A673 (cell line): ENCODE data around the gene KIRREL3. TPM values are rescaled to one million over a fixed set of nuclear protein-coding genes. Genes with fewer than 3 reads are reported as not detected.
"Not testable (repeated sequence)": the region's sequence is repeated elsewhere in the genome, so short reads cannot be mapped to it uniquely, and the experiment has no call there.

Experiments
- BruUV-seq: library from RNA; stranded (reverse); fragments of 400-500 nt; replicated peaks from 2 replicates; lab custom pipeline; 2021; lab: Mats Ljungman, UMichigan
- CTCF ChIA-PET: fragments of 300-600 bp; sonication (Branson Sonifier 250); formaldehyde crosslinking; loops from one replicate; lab custom pipeline; 2022; ENCODE audit warnings: antibody characterized with exemption; lab: Charles Lee
- POLR2A ChIA-PET: fragments of 300-600 bp; sonication (Branson Sonifier 250); formaldehyde crosslinking; loops from one replicate; lab custom pipeline; 2022; ENCODE audit warnings: antibody characterized with exemption; ENCODE audit not compliant: low non-redundant PET; lab: Charles Lee
- DNase-seq: peaks from one replicate; pipeline ENCODE4 v3.0.0-alpha.2; 2015; ENCODE audit warnings: low spot score
- H3K27ac ChIP-seq: fragments of 200-600 bp; sonication (generic); 2 replicates; pipeline ENCODE4 v1.5.1; 2016; ENCODE audit warnings: mixed run types, low read depth, mild to moderate bottlenecking, mixed read lengths, antibody characterized with exemption, low read length; ENCODE audit not compliant: poor library complexity, severe bottlenecking
- H3K27me3 ChIP-seq: fragments of 200-600 bp; sonication (generic); replicated peaks from 2 replicates; pipeline ENCODE4 v1.6.1; 2017; ENCODE audit warnings: mixed run types, low read depth, mild to moderate bottlenecking, mixed read lengths, antibody characterized with exemption, low read length; ENCODE audit not compliant: insufficient read depth, poor library complexity
- H3K36me3 ChIP-seq: fragments of 200-600 bp; sonication (generic); 2 replicates; pipeline ENCODE4 v1.6.1; 2016; ENCODE audit warnings: mixed run types, mild to moderate bottlenecking, mixed read lengths, antibody characterized with exemption, low read length; ENCODE audit not compliant: insufficient read depth, poor library complexity, severe bottlenecking
- H3K4me1 ChIP-seq: fragments of 200-600 bp; sonication (generic); 2 replicates; pipeline ENCODE4 v1.6.1; 2017; ENCODE audit warnings: mixed run types, mild to moderate bottlenecking, mixed read lengths, antibody characterized with exemption, low read length; ENCODE audit not compliant: insufficient read depth, poor library complexity, severe bottlenecking
- H3K4me3 ChIP-seq: fragments of 200-600 bp; sonication (generic); 2 replicates; pipeline ENCODE4 v1.5.1; 2016; ENCODE audit warnings: low read depth, mixed run types, mild to moderate bottlenecking, mixed read lengths, low read length; ENCODE audit not compliant: poor library complexity, severe bottlenecking
- H3K9me3 ChIP-seq: fragments of 200-600 bp; sonication (generic); 2 replicates; pipeline ENCODE4 v1.6.1; 2016; ENCODE audit warnings: mixed run types, low read depth, mild to moderate bottlenecking, mixed read lengths, antibody characterized with exemption, low read length; ENCODE audit not compliant: poor library complexity, severe bottlenecking
- EZH2 ChIP-seq: fragments of 200-600 bp; sonication (generic); IDR thresholded peaks from 2 replicates; pipeline ENCODE4 v1.6.1; 2017; ENCODE audit warnings: borderline replicate concordance, low read depth, mild to moderate bottlenecking, mixed read lengths, antibody characterized with exemption, low read length; ENCODE audit not compliant: poor library complexity, severe bottlenecking
- intact Hi-C: fragments of 100-400 bp; cut with micrococcal nuclease; formaldehyde crosslinking; loops from one replicate; pipeline ENCODE4 v1.10.0; 2022; ENCODE audit not compliant: unreplicated experiment
- total RNA-seq: library from RNA; stranded (reverse); gene quantifications from 2 replicates; pipeline ENCODE4 v1.2.3, GENCODE V29; 2021
- TF ChIP-seq, protein P1 (sequence below): fragments of 300-800, 200-600 bp; sonication (generic); conservative IDR thresholded peaks from 2 replicates; pipeline ENCODE4 v1.5.1; 2017; ENCODE audit warnings: low read depth, mild to moderate bottlenecking, antibody characterized with exemption, low read length, moderate library complexity, mixed read lengths

Gene KIRREL3
- total RNA-seq, 1 experiment from 2014 or later = not detected

DNA sequence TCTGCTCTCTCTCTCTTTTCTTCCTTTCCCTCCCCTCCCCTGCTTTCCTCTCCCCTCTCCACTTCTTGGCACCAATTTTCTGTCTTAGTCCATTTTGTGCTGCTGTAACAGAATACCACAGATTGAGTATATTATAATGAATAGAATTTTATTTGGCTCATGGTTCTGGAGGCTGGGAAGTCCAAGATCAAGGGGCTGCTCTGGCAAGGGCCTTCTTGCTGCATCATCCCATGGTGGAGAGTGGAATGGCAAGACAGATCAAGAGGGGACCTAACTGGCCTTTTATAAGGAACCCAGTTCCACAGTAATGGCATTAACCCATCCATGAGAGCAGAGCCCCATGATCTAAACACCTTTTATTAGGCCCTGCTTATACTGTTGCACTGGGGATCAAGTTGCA lies 600.6 kb downstream of the KIRREL3 start:
- no TSS peak for BruUV-seq
- Histone ChIP-seq H3K27ac (no peak overlapping the region), H3K4me1 (no peaks in the 10 kb centered on the region), H3K36me3 (no peaks in the 10 kb centered on the region), H3K9me3 (no peaks in the 10 kb centered on the region), H3K4me3 (no peak overlapping the region), H3K27me3 (no peaks in the 10 kb centered on the region)
- CTCF ChIA-PET = no interaction called here
- DNase-seq = no peak
- TF ChIP-seq, protein P1, sequence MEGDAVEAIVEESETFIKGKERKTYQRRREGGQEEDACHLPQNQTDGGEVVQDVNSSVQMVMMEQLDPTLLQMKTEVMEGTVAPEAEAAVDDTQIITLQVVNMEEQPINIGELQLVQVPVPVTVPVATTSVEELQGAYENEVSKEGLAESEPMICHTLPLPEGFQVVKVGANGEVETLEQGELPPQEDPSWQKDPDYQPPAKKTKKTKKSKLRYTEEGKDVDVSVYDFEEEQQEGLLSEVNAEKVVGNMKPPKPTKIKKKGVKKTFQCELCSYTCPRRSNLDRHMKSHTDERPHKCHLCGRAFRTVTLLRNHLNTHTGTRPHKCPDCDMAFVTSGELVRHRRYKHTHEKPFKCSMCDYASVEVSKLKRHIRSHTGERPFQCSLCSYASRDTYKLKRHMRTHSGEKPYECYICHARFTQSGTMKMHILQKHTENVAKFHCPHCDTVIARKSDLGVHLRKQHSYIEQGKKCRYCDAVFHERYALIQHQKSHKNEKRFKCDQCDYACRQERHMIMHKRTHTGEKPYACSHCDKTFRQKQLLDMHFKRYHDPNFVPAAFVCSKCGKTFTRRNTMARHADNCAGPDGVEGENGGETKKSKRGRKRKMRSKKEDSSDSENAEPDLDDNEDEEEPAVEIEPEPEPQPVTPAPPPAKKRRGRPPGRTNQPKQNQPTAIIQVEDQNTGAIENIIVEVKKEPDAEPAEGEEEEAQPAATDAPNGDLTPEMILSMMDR = no peak
- no peak for TF ChIP-seq EZH2
- intact Hi-C loops = no loop called here
- POLR2A ChIA-PET = no interaction called here

DNA sequence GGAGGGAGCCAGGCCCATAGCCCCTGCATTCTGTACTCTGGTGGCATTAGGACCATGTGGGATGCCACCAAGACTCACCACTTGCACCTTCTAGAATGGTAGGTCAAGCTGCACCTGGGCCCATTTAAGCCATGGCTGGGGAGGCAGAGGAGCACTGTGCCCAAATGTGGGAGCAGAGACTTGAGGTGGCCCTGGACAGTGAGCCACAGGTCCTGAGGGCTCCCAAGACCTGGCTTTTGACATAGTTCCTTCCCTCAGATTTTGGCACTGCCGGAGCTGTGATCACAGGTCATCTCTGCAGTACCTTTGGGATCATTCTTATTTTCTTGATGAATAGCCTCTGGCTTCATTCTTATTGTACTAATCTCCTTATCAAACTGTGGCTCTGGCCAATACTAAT lies 601.8 kb downstream of the KIRREL3 start:
- no peak overlapping the region for H3K4me3 ChIP-seq
- CTCF ChIA-PET = no interaction called here
- no peaks in the 10 kb centered on the region for H3K4me1 ChIP-seq
- intact Hi-C loops = no loop called here
- H3K27me3 ChIP-seq = no peaks in the 10 kb centered on the region
- no peaks in the 10 kb centered on the region for H3K9me3 ChIP-seq
- no peak overlapping the region for H3K27ac ChIP-seq
- BruUV-seq = no TSS peak
- H3K36me3 ChIP-seq = no peaks in the 10 kb centered on the region
- POLR2A ChIA-PET = no interaction called here
- TF ChIP-seq, protein P1 = no peak
- no peak for TF ChIP-seq EZH2
- DNase-seq = no peak

DNA sequence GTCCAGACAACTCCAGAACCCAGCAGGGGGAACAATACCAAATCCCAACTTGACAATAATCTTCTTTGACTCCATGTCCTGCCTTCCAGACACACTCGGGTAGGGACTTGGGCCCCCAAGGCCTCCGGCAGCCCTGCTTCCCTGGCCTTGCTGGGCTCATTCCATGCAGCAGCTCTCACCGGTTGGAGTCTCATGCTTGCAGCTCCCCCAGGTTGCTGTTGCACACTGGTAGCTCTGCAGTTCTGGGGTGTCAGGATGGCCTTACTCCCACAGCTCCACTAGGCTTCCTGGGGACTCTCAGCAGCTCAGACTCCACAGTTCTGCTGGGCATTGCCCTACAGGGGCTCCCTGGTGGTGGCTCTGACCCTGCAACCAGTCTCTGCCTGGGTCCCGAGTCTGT lies 602.3 kb downstream of the KIRREL3 start:
- DNase-seq = no peak
- intact Hi-C loops = no loop called here
- H3K4me1 ChIP-seq = no peaks in the 10 kb centered on the region
- H3K9me3 ChIP-seq = no peaks in the 10 kb centered on the region
- no peaks in the 10 kb centered on the region for H3K36me3 ChIP-seq
- ChIA-PET POLR2A (no interaction called here), CTCF (no interaction called here)
- H3K27me3 ChIP-seq = no peaks in the 10 kb centered on the region
- no peak overlapping the region for H3K4me3 ChIP-seq
- no TSS peak for BruUV-seq
- no peak overlapping the region for H3K27ac ChIP-seq
- no peak for TF ChIP-seq EZH2

DNA sequence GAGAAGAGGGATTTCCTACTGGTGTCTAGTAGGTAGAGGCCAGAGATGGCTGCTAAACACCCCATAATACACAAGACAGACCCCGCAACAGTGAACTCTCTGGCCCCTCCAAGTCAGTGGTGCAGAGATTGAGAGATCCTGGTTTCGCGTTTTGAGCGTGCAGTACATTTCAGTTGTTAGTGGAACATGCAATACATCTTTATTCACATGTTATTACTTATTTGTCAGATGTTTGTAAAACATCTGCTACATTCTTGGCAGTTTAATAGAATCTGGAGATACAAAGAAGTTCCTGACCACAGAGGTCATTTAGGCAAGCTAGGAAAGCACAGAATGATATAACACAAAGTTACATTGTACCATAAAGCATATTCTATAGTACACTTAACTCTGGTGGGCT lies 603.6 kb downstream of the KIRREL3 start:
- DNase-seq = no peak
- H3K36me3 ChIP-seq = no peaks in the 10 kb centered on the region
- CTCF ChIA-PET = no interaction called here
- H3K9me3 ChIP-seq = no peaks in the 10 kb centered on the region
- BruUV-seq = no TSS peak
- no peak overlapping the region for H3K4me3 ChIP-seq
- no peaks in the 10 kb centered on the region for H3K4me1 ChIP-seq
- H3K27me3 ChIP-seq = no peaks in the 10 kb centered on the region
- H3K27ac ChIP-seq = no peak overlapping the region
- POLR2A ChIA-PET = no interaction called here
- no peak for TF ChIP-seq EZH2
- TF ChIP-seq, protein P1 = no peak
- intact Hi-C loops = no loop called here

DNA sequence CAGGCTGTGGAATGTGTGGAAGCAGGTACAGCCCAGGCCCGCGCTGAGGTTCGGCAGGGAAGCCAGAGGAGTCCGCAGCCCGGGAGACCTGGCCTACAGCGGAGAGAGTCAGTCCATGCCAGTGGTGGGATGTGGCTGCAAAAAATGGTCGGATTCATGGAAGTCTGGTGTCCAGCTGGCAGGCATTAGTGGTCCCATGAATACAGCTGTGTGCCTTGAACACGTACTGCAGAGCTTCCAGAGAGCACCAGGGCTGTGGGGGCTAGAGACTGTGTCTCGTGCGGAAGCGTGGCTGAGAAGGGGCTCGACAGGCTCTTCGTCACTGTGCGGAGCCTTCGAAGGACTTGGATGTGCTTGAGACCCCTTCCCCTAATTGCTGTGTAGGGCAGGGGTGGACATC lies 604.3 kb downstream of the KIRREL3 start:
- H3K36me3 ChIP-seq, POLR2A ChIA-PET, BruUV-seq, H3K4me1 ChIP-seq, H3K27me3 ChIP-seq, H3K27ac ChIP-seq, intact Hi-C loops, H3K4me3 ChIP-seq, H3K9me3 ChIP-seq, DNase-seq, CTCF ChIA-PET: not testable (repeated sequence)
